ENCODE measurements around the gene CSTF2T.
"Not testable (repeated sequence)": the region's sequence is repeated elsewhere in the genome, so short reads cannot be mapped to it uniquely, and the experiment has no call there.

CSTF2T gene

DNA sequence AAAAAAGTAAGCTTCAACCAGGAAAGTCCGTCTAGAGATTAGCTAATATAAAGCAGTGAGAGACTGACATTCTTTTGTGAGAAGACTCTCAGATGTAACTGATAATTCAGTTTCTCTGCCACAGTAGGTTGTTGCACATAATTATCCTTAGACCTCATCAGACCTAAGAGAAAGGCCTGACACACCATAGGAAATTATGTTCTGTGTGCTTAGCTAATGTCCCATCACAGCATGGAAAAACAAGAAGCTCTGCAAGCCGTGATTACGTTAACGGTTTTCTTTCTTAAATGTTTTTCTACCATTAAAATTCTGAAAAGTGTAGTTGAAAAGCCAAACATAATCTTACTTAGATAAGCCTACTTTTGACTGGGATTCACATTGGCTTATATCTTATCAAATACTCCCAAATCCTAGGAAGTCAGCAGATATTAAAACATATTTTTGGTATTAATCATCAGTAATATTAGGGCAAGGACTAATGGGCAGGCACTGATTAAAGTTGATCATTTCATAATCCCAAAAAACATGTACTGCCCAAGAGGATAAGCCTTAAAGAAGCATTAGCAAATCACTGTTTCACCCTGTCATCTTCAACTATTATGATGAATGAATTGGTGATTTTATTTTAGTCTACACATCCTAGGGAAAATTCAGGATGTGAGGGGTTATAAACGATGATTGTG is 5.2 kb downstream of the CSTF2T start:
- no peak for DNase-seq

DNA sequence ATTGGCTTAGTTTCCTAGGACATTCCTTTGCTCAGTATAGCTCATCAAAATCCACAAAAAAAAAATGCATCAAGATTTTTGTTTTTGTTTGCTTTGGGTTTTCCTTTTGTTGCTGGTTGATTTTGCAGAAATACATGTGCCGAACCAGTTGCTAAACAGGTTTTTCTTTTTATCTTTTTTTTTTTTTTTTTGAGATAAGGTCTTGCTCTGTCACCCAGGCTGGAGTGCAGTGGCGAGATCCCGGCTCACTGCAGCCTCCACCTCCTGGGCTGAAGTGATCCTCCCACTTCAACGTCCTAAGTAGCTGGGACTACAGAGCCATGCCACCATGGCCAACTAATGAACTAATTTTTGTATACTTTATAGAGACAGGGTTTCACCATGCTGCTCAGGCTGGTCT is 8.3 kb downstream of the CSTF2T start:
- no peak for DNase-seq

DNA sequence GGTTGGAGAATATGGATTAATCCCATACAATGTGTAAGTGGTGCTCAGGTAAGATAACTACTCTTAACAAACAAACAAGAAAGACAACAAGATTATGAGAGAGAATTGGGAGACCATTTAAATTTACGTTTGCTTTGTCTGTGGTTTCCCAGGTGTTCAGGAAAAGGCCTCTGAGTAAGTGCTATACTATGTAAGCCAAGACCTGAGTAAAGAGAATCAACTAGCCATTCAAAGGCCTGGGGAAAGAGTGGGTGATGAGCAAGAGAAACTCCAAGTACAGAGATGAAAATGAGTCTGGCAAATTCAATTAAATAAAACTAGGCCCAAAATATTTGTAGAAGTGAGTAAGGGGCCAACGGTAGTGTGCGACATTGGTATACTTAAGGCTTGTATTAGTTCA is 9.9 kb downstream of the CSTF2T start:
- DNase-seq, result no peak

DNA sequence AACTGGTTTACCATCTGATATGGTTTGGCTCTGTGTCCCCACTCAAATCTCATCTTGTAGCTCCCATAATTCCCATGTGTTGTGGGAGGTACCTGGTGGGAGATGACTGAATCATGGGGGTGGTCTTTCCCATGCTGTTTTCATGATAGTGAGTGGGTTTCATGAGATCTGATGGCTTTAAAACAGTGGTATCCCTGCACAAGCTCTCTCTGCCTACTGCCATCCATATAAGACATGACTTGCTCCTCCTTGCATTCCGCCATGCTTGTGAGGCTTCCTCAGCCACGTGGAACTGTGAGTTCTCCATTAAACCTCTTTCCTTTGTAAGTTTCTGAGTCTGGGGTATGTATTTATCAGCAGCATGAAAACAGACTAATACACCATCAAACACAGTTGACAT is 10.6 kb downstream of the CSTF2T start:
- DNase-seq, result not testable (repeated sequence)

DNA sequence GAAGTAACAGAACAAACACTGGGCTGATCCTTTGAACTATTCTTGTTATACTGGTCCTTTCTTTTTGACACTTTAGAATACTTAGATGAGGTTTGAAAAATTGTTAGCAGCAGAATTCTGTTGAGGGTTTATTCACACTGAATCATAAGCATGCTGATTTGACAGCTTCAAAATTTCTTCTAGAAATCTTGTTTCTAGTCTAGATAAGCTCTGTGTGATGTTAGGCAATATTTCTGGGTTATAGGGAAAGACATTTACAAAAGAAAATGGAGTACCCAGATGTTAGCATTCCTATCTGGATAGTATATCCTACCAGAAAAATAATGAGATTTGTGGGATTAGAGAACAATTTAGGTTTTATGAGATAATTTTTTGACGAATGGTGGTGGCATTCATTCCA is 12.1 kb downstream of the CSTF2T start:
- no peak for DNase-seq

DNA sequence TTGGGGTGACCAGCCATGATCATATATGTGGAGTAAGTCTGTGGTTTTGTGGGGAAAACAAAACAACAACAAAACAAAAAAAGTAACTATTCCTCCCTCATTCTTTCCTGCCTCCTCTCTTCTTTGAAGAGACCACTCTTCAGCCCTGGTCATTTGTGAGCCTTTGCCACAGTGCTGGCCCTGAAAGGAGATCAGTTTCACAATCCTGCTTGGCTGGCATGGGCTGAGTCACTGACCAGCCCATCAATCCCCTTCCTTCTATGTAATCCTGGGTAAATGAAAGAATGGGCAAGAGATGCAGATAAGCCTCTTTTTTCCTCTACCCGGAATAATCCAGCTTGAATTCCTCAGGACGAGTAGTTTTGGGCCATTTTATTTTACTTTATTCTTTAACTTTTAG is 13.6 kb downstream of the CSTF2T start:
- DNase-seq, result no peak

DNA sequence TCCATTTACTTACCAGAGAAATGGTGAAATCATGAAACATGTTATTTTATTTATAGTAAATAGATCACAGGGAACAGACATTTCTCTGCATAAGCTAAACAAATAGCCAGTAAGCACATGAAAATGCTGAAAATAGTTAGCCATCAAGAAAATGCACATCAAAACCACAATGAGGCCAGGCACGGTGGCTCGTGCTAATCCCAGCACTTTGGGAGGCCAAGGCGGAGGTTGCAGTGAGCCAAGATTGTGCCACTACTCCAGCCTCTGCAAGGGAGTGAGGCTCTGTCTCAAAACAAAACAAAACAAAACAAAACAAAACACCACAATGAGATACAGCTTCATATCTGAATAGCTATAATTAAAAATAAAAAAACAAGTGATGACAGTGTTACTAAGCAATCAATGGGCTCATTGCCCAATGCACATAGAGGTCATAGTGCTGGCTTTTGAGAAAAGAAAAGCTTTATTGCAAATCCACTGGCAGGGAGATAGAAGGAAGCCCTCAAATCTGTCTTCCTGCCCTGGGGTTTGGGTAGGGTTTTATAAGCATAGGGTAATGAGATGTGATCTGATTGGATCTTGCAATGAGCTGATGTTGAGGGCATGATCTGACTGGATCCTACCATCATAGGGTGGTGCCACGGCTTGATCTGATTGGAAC is 16.2 kb downstream of the CSTF2T start:
- no peak for DNase-seq

DNA sequence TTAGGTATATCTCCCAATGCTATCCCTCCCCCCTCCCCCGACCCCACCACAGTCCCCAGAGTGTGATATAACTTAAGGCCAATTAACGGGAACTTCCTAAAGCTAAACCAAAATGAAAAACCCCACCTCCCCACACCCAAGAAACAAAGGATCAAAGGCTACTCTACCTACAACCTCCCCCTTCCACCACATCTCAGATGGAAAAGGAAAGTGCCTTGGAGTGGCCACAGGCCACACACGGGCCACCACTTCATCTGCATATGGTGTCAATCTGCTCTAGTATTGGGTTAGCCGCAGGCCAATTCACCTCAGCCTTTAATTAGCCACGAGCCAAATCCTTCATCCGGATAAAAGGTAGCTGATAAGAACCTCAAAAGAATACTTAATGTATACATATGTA is 19.6 kb downstream of the CSTF2T start:
- no peak for DNase-seq

DNA sequence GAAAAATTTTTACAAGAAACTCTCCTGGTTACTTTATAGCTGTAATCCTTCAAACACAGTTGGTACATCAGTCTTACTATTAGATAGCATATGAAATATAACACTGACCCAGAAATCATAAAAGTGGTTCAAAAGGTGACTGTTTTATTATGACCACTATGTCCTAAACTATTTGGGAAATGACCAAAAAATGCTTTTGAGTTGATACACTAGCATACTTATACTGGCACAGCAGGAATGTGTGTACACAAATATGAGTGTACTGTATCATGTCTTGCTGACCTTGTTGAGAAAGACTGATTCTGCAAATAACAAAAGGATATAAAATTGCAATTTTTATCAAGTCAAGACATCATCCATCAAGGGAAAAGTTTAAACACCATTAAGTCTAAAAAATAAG is 24.3 kb downstream of the CSTF2T start:
- no peak for DNase-seq

DNA sequence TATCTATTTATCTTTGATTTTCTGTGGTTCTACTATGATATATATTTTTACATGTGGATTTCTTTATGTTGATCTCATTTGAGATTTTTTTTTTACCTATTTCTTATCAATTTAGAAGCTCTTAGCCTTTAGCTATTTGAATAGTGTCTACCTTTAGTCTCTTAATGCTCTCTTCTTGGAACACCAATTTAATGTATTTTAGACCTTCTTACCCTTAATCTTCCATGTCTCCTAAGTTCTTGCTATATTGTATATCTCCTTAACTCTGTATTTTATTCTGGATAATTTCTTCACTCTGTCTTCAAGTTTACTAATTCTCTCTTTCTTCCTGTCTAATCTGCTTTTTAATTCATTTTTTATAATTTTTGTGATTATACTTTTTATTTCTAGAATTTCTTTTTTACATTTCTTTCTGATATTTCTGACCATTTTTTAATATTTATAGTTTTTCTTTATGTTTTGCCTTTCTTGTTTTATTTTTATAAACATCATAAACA is 27.3 kb downstream of the CSTF2T start:
- DNase-seq, result no peak

DNA sequence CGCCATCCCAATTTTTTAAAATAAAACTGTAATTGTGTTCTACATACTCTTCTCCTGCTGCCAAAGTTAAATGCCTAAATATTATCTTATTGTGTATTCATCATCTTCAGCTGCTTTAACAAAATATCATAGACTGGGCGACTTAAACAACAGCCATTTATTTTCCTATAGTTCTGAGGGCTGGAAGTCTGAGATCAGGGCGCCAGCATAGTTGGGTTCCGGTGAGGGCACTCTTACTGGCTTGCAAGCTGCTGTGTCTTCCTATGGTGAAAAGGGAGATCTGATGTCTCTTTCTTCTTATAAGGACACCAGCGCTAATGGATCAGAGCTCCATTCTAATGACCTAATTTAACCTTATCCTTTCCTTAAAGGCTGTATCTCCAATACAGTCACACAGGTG is 30.4 kb downstream of the CSTF2T start:
- DNase-seq, result no peak

DNA sequence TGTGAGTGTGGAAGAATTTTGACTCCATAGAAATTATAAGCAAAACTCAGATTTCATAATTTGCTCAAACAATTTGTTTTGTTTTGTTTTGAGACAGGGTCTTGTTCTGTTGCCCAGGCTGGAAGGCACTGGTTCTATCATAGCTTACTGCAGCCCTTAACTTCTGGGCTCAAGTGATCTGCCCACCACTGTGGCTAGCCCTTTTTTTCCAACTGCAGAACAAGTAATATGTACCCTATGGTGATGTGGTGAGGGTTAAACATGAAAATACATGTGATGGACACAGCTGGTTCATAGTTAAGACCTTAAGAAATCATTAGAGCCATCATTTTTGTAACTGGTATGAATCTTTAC is 31.1 kb downstream of the CSTF2T start:
- DNase-seq, result no peak

DNA sequence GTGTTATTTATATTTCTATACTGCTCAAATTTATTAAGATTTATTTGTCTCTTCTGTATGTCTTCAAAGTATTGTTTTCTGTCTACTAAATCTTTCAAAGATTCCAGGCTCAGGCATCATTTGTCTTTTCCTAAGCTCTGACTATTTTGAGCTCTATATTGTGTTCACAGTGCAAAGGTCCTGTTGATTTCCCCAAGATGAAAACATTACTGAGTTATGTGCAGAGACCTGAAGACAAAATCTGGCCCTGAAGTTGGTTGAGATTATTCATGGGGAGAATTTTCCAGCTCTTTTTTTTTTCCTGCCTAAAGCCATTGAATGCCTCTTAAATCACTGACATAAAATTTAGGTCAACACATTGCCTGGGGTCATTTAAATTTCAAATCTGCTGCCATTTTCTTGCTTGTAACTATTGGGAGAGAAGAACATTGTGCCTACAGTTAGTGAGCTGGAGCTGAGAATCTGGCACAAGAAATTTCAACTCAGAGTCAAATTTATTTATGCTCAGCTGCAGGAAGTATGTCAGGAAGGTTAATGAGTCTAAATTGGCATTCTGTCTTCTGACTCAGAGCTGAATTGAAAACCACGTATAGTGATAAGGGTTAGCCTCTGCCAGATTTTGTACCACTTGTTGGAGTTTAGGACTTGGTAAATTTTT is 31.6 kb downstream of the CSTF2T start:
- no peak for DNase-seq

DNA sequence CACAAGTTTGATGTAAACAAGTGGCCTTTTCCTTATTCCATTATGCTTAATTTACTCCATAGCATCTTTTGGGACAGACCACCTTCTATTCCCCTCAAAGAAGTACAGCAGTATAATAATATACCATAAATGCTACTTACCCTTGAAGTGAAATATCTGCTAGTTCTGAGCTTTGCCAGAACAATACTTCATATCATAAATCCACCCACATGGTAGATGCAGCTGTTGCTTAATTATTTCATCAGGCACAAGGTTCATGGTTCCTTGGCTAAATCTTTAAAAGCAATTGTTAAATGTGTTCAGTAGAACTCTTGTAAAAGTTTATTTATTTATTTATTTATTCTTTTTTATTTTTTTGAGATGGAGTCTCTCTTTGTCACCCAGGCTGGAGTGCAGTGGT is 32.9 kb downstream of the CSTF2T start:
- no peak for DNase-seq

DNA sequence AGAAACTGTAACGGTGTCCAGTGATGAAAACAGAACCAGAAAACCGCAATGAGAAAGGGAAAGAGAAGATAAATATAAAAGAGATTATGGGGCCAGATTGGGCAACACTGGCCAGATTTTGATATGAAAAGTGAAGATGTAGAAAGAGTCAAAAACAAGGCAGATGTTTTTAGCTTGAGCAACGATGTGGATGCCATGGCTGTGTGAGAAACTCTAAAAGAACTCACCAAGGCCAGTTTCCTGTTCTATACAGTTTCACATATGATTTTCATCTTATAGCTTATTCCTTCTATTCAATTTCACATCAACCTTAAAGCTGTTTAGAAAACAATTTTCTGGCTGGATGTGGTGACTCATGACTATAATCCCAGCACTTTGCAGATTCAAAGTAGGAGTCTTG is 36.3 kb downstream of the CSTF2T start:
- no peak for DNase-seq

DNA sequence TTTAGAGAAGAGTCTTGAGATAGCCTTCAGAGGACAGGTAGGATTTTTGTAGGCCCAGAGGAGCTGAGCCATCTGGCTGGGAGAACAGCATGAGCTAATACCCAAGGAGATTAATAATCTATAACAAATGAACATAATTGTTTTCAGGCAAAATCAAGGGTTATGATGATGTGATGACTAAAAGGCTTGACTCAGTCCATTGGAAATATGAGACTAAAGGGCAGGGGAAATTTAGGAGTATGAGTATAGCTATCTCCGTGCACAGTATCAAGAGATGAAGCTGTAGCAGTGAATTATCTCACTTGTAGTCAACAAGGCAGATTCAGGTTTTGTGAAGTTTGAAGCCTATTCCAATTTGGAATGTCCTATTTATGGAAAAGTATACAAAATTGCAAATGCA is 40.1 kb downstream of the CSTF2T start:
- no peak for DNase-seq

DNA sequence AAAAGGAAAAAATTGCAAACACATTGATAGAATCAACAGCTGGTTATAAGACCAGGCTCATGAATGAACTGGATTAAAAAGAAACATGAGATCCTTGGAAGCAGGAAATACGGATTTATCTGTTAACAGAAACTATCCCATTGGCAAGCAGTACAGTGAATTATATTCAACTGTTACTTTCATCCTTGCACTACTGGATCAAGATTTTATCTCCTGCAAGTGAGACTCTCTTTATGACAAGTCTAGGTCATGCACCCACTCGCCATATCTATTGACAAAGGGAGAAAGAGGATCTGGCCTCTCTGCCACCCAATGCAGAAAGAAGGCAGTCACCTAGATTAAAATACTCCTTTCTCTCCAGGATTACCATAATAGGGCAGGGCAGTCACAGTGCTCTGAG is 41.4 kb downstream of the CSTF2T start:
- DNase-seq, result no peak

DNA sequence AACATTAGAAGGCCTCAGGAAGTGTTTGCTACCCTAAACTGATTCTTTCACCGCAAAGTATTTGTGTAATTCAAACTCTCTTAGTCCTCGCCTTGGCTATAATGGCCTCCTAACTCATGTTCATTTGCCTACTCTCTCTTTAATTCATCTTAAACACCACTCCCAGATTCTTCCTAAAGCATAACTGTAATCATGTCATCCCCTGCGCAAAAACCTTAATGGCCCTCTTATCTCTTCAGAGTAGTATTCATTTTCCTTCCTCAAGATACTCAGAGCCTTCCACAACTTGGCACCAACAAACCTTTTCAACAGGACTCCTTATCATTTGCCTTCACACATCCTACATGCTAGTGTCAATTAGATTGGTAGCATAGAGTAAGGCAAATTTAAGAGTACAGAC is 42.9 kb downstream of the CSTF2T start:
- no peak for DNase-seq

DNA sequence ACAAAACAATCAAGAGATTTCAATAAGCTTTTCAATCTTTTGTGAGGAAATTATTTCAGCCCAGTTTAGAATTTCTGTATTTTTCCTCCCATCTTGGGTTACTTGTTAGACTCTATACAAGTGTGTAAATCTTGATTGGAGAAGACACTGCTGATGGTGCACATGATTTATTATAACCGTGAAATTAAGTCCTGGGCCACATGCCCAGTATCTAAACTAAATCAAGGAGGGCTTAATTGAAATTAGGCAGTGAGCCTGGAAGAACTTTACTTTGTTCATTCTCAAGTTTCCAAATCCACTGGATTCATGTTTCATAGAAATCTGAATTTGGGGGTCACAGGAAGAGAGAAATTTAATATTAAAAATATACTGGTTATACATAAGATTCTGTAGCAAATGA is 44.5 kb downstream of the CSTF2T start:
- DNase-seq, result no peak

DNA sequence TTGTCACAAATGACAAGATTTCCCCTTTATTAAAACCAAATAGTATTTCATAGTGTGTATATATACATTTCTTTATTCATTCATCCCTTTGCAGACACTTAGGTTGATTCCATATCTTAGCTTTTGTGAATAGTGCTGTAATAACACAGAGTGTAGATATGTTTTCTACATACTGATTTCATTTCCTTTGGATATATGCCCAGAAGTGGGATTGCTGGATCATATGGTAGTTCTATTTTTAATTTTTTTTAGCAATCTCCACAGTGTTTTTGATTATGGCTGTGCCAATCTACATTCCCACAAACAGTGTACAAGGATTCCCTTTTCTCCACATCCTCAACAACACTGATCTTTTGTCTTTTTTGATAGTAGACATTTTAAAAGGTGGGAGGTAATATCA is 46.4 kb downstream of the CSTF2T start:
- DNase-seq, result no peak

DNA sequence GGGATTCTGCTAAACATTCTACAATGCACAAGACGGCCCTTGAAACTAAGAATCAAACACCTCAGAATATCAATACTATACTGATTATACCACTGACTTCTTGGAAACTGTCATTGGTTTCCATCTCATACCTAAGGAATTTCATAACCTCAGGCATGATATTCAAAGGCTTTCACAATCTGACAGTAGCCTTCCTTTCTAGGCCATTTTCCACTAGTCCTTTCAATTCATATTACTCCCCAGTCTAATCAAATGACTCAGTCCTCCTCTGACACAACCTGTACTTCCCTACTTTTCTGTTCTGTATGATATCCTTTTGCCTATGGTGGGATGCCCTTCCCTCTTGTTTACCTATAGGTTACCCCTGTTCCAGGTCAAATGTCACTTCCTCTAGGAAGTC is 48.3 kb downstream of the CSTF2T start:
- DNase-seq, result no peak

DNA sequence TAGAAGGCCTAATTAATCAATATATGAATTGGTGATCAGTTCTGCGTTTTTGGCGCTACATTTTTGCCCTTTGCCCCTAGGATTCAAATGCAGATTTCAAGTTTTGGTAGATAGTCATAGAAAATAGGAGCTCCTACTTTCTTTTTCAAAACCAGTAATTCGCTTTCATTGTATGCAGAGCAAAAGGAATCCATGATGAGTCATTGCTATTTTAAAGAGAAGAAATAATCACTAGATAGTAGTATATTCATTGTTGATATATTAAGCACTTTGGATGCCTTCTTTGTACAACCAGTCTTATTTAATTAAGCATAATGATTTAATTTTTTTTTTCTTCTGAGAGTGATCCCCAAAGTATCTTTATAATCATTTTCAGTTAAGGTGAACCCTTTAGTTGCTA is 50.3 kb downstream of the CSTF2T start:
- no peak for DNase-seq
